Right lobe of liver (tissue), 6 donors: ENCODE measurements around the gene EMX1. TPM values are rescaled to one million over a fixed set of nuclear protein-coding genes. Genes with fewer than 3 reads are reported as not detected.

Experiments
- ATAC-seq, 4 donors: fragments of 200-7000 bp; cut with Tn5 transposase; one replicate each; pipeline ENCODE4 v1.9.1; 2020; ENCODE audit warnings: mild to moderate bottlenecking in 4 of 4, moderate library complexity in 4 of 4
- DNase-seq, 3 donors: peaks; one replicate each; pipeline ENCODE4 v3.0.0-alpha.2; 2020
- H3K27ac ChIP-seq, 3 donors: fragments of 200-600 bp; one replicate each; pipeline ENCODE4 v1.8.0; 2022
- H3K27me3 ChIP-seq, 2 donors: fragments of 200-600 bp; one replicate each; pipeline ENCODE4 v1.8.0; 2022
- H3K36me3 ChIP-seq, 4 donors: fragments of 200-600 bp; sonication (generic) in 1 of 4; one replicate each; pipeline versions ENCODE4 v1.5.1 to v1.8.0; 2017 to 2022; ENCODE audit warnings: control low read depth in 1 of 4
- H3K4me1 ChIP-seq, 4 donors: fragments of 200-600 bp; sonication (generic) in 1 of 4; one replicate each; pipeline versions ENCODE4 v1.5.1 to v1.8.0; 2017 to 2022; ENCODE audit warnings: control low read depth in 1 of 4
- H3K4me3 ChIP-seq, 3 donors: fragments of 200-600 bp; one replicate each; pipeline ENCODE4 v1.8.0; 2022
- H3K9me3 ChIP-seq, 4 donors: fragments of 200-600 bp; sonication (generic) in 1 of 4; one replicate each; pipeline versions ENCODE4 v1.5.1 to v1.8.0; 2017 to 2022; ENCODE audit warnings: control low read depth in 1 of 4
- POLR2A ChIP-seq: fragments of 450-650 bp; IDR thresholded peaks from one replicate; pipeline ENCODE4 v1.6.1; 2017; ENCODE audit warnings: antibody characterized with exemption, mild to moderate bottlenecking
- WGBS: methylation state at CpG from one replicate; pipeline ENCODE4 v1.1.6; 2018; ENCODE audit warnings: low coverage, low lambda C conversion rate; ENCODE audit not compliant: insufficient coverage; ENCODE audit errors: missing lambda C conversion rate; 5-methylcytosine and 5-hydroxymethylcytosine counted together
- intact Hi-C, 2 donors: fragments of 100-400 bp; cut with DNase I; formaldehyde crosslinking; loops; one replicate each; pipeline versions ENCODE4 v1.11.2 to v1.14.1; 2022
- total RNA-seq, 6 experiments: library from RNA; depleted of rRNA in 2 of 6; stranded (reverse); fragments of >200 nt in 2 of 6; fragmentation: NEBNext Ultra II Directional in 3 of 6; extraction: Animal tissue kit (Norgen Biotek cat#: 25700) in 3 of 6; gene quantifications; one replicate each; pipeline versions ENCODE4 v1.1.0 to v1.2.4, GENCODE V29; 2016 to 2023
- TF ChIP-seq, protein P1 (sequence below), 4 donors: fragments of 200-600 bp in 3 of 4; fragments of 450-650 bp in 1 of 4; IDR thresholded peaks; one replicate each; pipeline versions ENCODE4 v1.5.1 to v1.8.0; 2016 to 2022; ENCODE audit warnings: antibody characterized with exemption in 4 of 4, mild to moderate bottlenecking in 2 of 4
- donor health status: DM: no; HTN: yes; CAD: no.
- donor health status: DM: no; HTN: no; CAD: no.
- donor health status: DM: no; HTN: no; CAD: no.
- donor health status: DM: no; HTN: yes; CAD: no.
- donor health status: DM: no; HTN: yes; CAD: no.

EMX1 gene
- total RNA-seq, 6 experiments from 2014 or later, result 0.25 to 0.49 (median 0.29) TPM; not detected in 3

DNA sequence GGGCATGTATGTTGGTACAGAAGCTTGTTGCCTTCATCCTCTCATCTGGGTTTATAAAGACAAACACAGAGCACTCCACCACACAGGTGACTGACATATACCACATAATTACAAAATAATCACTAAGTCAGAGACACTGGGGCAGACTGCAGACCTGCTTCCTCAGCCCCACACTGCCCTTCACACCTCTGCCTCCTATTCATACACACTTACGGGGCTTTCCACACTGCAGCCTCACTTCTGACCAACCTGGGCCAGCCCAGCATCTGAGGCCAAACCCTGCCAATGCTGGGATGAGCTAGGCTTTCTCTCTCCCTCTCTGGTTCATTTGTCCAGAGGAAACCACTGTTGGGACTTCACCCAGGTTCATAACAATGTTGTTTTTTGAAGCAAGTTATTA lies 4.5 kb downstream of the EMX1 start:
- no peak overlapping the region for H3K4me3 ChIP-seq

DNA sequence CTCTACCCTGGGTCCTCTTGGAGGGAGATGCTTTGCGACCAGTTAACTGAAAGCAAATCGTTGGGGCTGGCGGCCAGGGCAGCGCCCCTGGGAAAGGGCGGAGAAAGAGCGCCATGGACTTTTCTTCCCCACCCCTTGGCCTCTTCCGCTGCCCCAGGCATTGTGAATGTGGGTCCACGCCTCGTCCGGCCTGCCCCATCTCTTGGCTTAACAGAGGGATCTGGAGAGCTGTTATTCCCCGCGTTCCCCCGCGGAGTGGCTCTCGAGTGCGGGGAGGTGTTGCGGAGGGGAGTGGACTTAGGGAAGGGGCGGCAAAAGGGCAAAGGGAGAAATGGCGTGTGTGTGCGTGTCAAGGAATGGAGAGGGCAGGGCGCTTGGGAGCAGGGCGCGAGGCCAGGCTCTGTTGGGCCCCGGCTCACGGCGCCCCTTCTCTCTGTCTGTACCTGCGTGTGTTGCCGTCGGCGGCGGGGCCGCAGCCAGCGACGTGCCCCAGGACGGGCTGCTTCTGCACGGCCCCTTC lies 6.6 kb downstream of the EMX1 start:
- TF ChIP-seq, protein P1, sequence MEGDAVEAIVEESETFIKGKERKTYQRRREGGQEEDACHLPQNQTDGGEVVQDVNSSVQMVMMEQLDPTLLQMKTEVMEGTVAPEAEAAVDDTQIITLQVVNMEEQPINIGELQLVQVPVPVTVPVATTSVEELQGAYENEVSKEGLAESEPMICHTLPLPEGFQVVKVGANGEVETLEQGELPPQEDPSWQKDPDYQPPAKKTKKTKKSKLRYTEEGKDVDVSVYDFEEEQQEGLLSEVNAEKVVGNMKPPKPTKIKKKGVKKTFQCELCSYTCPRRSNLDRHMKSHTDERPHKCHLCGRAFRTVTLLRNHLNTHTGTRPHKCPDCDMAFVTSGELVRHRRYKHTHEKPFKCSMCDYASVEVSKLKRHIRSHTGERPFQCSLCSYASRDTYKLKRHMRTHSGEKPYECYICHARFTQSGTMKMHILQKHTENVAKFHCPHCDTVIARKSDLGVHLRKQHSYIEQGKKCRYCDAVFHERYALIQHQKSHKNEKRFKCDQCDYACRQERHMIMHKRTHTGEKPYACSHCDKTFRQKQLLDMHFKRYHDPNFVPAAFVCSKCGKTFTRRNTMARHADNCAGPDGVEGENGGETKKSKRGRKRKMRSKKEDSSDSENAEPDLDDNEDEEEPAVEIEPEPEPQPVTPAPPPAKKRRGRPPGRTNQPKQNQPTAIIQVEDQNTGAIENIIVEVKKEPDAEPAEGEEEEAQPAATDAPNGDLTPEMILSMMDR (IDR thresholded peaks at IDR 0.05), result no peak
- no peak for TF ChIP-seq POLR2A
- no peak overlapping the region for H3K4me3 ChIP-seq
- H3K27ac ChIP-seq, result no peak overlapping the region
- ATAC-seq, result peak in 1 of 4 donors; percentile 4
- H3K4me1 ChIP-seq, result peaks cover 0 to 6% (median 0%) of the 10 kb centered on the region in 4 donors
- H3K27me3 ChIP-seq, result peaks cover 35 to 52% of the 10 kb centered on the region in 2 donors
- intact Hi-C loops, result no loop called here
- DNase-seq, result no peak
- H3K36me3 ChIP-seq, result no peaks in the 10 kb centered on the region
- 17% methylated on average over 17 of the region's 36 CpGs for WGBS
- H3K9me3 ChIP-seq, result no peaks in the 10 kb centered on the region

More for the DNA sequence above, 4.5 kb downstream of the EMX1 start:
- Histone ChIP-seq H3K36me3 (no peaks in the 10 kb centered on the region), H3K27me3 (peaks cover 34 to 63% of the 10 kb centered on the region in 2 donors), H3K9me3 (no peaks in the 10 kb centered on the region), H3K27ac (no peak overlapping the region), H3K4me1 (peaks cover 0 to 21% (median 5%) of the 10 kb centered on the region in 4 donors)
- intact Hi-C loops, result no loop called here
- TF ChIP-seq, protein P1 (IDR thresholded peaks at IDR 0.05), result no peak
- no peak for TF ChIP-seq POLR2A
- 71% methylated on average over 1 of the region's 1 CpG for WGBS
- DNase-seq (no peak), ATAC-seq (no peak)

DNA sequence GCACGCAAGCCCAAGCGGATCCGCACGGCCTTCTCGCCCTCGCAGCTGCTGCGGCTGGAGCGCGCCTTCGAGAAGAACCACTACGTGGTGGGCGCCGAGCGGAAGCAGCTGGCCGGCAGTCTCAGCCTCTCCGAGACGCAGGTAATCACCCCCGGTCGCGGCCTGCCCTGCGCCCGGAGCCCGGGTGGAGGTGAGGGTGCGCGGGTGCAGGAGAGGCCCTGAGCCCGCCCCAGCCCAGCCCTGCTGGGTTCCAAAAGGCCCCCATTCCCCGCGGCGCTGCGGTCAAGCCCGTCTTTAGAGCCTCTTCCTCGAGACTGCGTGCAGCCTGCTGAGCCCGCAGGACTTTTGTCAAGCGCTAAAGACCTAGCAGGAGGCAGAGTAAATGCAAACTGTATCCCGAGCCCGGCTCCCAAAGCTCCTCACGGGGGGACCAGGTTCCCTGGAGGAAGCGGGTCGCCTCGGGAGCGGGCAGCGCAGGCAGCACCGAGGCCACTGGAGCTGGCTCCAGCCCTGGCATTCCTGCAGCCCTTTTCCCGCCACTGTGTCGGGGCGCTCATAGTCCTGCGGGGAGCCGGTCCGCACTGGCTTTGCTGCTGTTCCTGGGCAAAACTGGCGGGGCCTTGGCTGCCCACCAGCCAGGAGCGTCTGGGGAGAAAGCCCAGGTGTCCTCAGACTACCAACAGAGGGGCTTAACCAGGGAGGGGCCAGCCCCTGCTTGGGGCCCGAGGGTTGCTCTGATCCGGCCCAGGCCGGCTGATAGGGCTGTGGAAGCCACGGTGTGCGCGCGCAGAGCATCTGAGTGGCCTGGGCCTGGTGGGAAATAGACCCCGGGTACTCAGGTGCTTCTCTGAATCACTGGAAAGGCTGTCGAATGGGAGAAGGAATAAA lies 7.3 kb downstream of the EMX1 start:
- peaks cover 30 to 48% of the 10 kb centered on the region in 2 donors for H3K27me3 ChIP-seq
- 5% methylated on average over 19 of the region's 61 CpGs for WGBS
- TF ChIP-seq, protein P1 (IDR thresholded peaks at IDR 0.05), result no peak
- no peak for TF ChIP-seq POLR2A
- H3K36me3 ChIP-seq, result no peaks in the 10 kb centered on the region
- peaks cover 0 to 6% (median 0%) of the 10 kb centered on the region in 4 donors for H3K4me1 ChIP-seq
- no peak overlapping the region for H3K27ac ChIP-seq
- no peak overlapping the region for H3K4me3 ChIP-seq
- intact Hi-C loops, result no loop called here
- peak; percentile 14 to 33 (median 25) for ATAC-seq
- no peaks in the 10 kb centered on the region for H3K9me3 ChIP-seq
- DNase-seq, result no peak

DNA sequence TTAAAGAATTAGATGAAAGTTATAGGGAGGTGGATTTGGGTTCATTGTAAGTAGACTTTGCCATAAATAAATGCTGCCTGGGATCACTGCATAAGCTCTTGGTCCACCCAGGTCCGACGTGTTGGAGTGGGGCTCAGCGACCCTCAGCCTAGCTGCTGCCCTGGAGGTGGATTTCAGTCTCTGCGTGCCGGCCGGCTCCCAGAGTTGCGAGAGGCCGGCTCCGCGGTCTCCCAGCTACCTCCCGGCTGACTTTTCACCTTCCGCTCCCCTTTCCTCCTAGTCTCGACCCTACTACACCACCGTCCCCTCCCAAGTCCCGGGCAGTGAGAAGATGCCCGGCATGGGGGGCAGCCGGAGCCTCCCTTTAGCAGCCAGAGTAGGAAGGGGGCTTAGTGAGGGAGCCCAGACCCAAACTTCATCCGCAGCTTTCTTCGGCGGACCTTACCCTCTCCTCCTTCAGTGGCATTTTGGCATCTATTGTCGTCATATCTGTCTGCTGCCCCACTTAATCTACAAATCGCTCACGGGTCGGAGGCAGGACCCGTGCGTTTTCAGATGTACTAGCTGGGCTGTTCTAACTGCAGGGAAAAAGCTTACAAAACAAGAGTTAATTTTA lies 8.1 kb downstream of the EMX1 start:
- no peak for TF ChIP-seq POLR2A
- TF ChIP-seq, protein P1 (IDR thresholded peaks at IDR 0.05), result no peak
- intact Hi-C loops, result no loop called here
- Histone ChIP-seq H3K4me3 (no peak overlapping the region), H3K27me3 (peaks cover 21 to 39% of the 10 kb centered on the region in 2 donors), H3K9me3 (no peaks in the 10 kb centered on the region), H3K27ac (no peak overlapping the region), H3K4me1 (peaks cover 0 to 2% (median 0%) of the 10 kb centered on the region in 4 donors), H3K36me3 (no peaks in the 10 kb centered on the region)
- WGBS, result 8% methylated on average over 13 of the region's 26 CpGs
- no peak for ATAC-seq
- no peak for DNase-seq
